GM12892 (cell line): ENCODE results near the gene LHX8.

ENCODE experiments used
- POLR2A ChIP-seq: IDR thresholded peaks from 2 replicates; pipeline ENCODE4 v1.6.1; 2011; ENCODE audit warnings: low read depth, low read length, control low read depth
- POLR2AphosphoS5 ChIP-seq: IDR thresholded peaks from 2 replicates; pipeline ENCODE4 v1.6.1; 2011; ENCODE audit warnings: low read depth, low read length, control low read depth
- TAF1 ChIP-seq: IDR thresholded peaks from 2 replicates; pipeline ENCODE4 v1.6.1; 2011; ENCODE audit warnings: low read depth, mild to moderate bottlenecking, control low read depth, low read length, borderline replicate concordance

GRCh38 chr1:75202751-75203150, 68.6 kb downstream of the LHX8 start:
- TF ChIP-seq TAF1 (no peak), POLR2AphosphoS5 (no peak), POLR2A (no peak)
